Neuronal stem cell (in vitro differentiated cells): Measurements from ENCODE around the gene ACP6.

ENCODE experiments used
- DNase-seq: peaks from one replicate; pipeline ENCODE4 v3.0.0-alpha.2; 2013; ENCODE audit warnings: low spot score
- H2AFZ ChIP-seq: one replicate; pipeline ENCODE4 v1.6.1; 2013; ENCODE audit warnings: mild to moderate bottlenecking, low read length, inconsistent platforms
- H2AK5ac ChIP-seq: 2 replicates; pipeline ENCODE4 v1.6.1; 2013; ENCODE audit warnings: low read depth, mild to moderate bottlenecking, inconsistent platforms, low read length, moderate library complexity, mixed read lengths
- H2BK120ac ChIP-seq: 2 replicates; pipeline ENCODE4 v1.6.1; 2013; ENCODE audit warnings: low read depth, mild to moderate bottlenecking, inconsistent platforms, low read length, moderate library complexity, mixed read lengths
- H2BK12ac ChIP-seq: one replicate; pipeline ENCODE4 v1.6.1; 2013; ENCODE audit warnings: low read length, inconsistent platforms
- H2BK15ac ChIP-seq: 2 replicates; pipeline ENCODE4 v1.6.1; 2013; ENCODE audit warnings: mild to moderate bottlenecking, low read length, inconsistent platforms, mixed read lengths
- H2BK5ac ChIP-seq: one replicate; pipeline ENCODE4 v1.6.1; 2013; ENCODE audit warnings: inconsistent platforms, mild to moderate bottlenecking, low read length, moderate library complexity
- H3K14ac ChIP-seq: one replicate; pipeline ENCODE4 v1.6.1; 2013; ENCODE audit warnings: low read length, inconsistent platforms
- H3K18ac ChIP-seq: 2 replicates; pipeline ENCODE4 v1.6.1; 2013; ENCODE audit warnings: low read length, inconsistent platforms
- H3K23ac ChIP-seq: 2 replicates; pipeline ENCODE4 v1.6.1; 2013; ENCODE audit warnings: low read depth, mild to moderate bottlenecking, mixed read lengths, low read length, inconsistent platforms; ENCODE audit not compliant: poor library complexity
- H3K27ac ChIP-seq: replicated peaks from 3 replicates; pipeline ENCODE4 v1.5.1; 2013; ENCODE audit warnings: low read length, inconsistent platforms
- H3K27me3 ChIP-seq, 3 experiments: 2 replicates each; pipeline ENCODE4 v1.6.1; 2013; ENCODE audit warnings: low read length in 3 of 3, mild to moderate bottlenecking in 2 of 3, inconsistent platforms in 1 of 3, low read depth in 1 of 3, mixed read lengths in 1 of 3, moderate library complexity in 1 of 3; ENCODE audit not compliant: control insufficient read depth in 3 of 3, insufficient read depth in 3 of 3
- H3K36me3 ChIP-seq, 2 donors: replicated peaks in 1 of 2; 2 replicates each; pipeline ENCODE4 v1.6.1; 2013; ENCODE audit warnings: low read length in 2 of 2; ENCODE audit not compliant: control insufficient read depth in 2 of 2, insufficient read depth in 2 of 2
- H3K4ac ChIP-seq: 2 replicates; pipeline ENCODE4 v1.6.1; 2013; ENCODE audit warnings: inconsistent platforms, mild to moderate bottlenecking, low read length, moderate library complexity
- H3K4me1 ChIP-seq, 2 donors: 1 replicate in 1 of 2; 2 replicates in 1 of 2; pipeline ENCODE4 v1.6.1; 2013; ENCODE audit warnings: low read length in 2 of 2, low read depth in 1 of 2; ENCODE audit not compliant: control insufficient read depth in 2 of 2, insufficient read depth in 1 of 2
- H3K4me2 ChIP-seq: one replicate; pipeline ENCODE4 v1.6.1; 2013; ENCODE audit warnings: mild to moderate bottlenecking, low read length, inconsistent platforms; ENCODE audit not compliant: insufficient read depth, poor library complexity, severe bottlenecking
- H3K4me3 ChIP-seq, 2 donors: 2 replicates each; pipeline ENCODE4 v1.5.1; 2013; ENCODE audit warnings: low read length in 2 of 2, mild to moderate bottlenecking in 2 of 2, inconsistent platforms in 1 of 2, moderate library complexity in 1 of 2
- H3K79me1 ChIP-seq: one replicate; pipeline ENCODE4 v1.6.1; 2013; ENCODE audit warnings: low read depth, mild to moderate bottlenecking, inconsistent platforms, low read length, moderate library complexity
- H3K9ac ChIP-seq: one replicate; pipeline ENCODE4 v1.6.1; 2013; ENCODE audit warnings: mild to moderate bottlenecking, low read depth, low read length, inconsistent platforms; ENCODE audit not compliant: poor library complexity
- H3K9me3 ChIP-seq, 2 donors: replicated peaks in 1 of 2; 2 replicates each; pipeline versions ENCODE3 to v1.6.1; 2013; ENCODE audit warnings: low read length in 2 of 2, mild to moderate bottlenecking in 2 of 2, inconsistent platforms in 1 of 2, low read depth in 1 of 2, mixed read lengths in 1 of 2, moderate library complexity in 1 of 2; ENCODE audit not compliant: control insufficient read depth in 2 of 2, insufficient read depth in 1 of 2
- H4K8ac ChIP-seq: one replicate; pipeline ENCODE4 v1.6.1; 2013; ENCODE audit warnings: low read depth, mild to moderate bottlenecking, inconsistent platforms, low read length, moderate library complexity
- H4K91ac ChIP-seq: one replicate; pipeline ENCODE4 v1.6.1; 2013; ENCODE audit warnings: low read length, low read depth, mild to moderate bottlenecking, inconsistent platforms; ENCODE audit not compliant: poor library complexity
- WGBS, 2 donors: extraction: QIAGEN DNeasy Blood & Tissue Kit; methylation state at CpG; one replicate each; pipeline ENCODE4 v1.1.7; 2013; ENCODE audit warnings: missing lambda C conversion rate in 2 of 2, mixed read lengths in 1 of 2; ENCODE audit not compliant: insufficient read length in 2 of 2, insufficient replicate concordance in 1 of 2; ENCODE audit errors: extremely low coverage in 2 of 2; 5-methylcytosine and 5-hydroxymethylcytosine counted together

The ACP6 gene

GRCh38 chr1:147673816-147674215 lies 3.5 kb upstream of the ACP6 start:
- DNase-seq: no peak
- peaks cover 4% of the 10 kb centered on the region for H3K79me1 ChIP-seq
- H3K4me2 ChIP-seq: no peak overlapping the region
- no peak overlapping the region for H2BK15ac ChIP-seq
- no peak overlapping the region for H4K91ac ChIP-seq
- H3K27me3 ChIP-seq: no peaks in the 10 kb centered on the region
- no peak overlapping the region for H4K8ac ChIP-seq
- no peak overlapping the region for H3K23ac ChIP-seq
- H2AK5ac ChIP-seq: no peak overlapping the region
- H3K4me3 ChIP-seq: no peak overlapping the region
- no peak overlapping the region for H3K9ac ChIP-seq
- H2BK120ac ChIP-seq: no peak overlapping the region
- no peak overlapping the region for H3K4ac ChIP-seq
- no peaks in the 10 kb centered on the region for H3K36me3 ChIP-seq
- H3K27ac ChIP-seq: no peak overlapping the region
- peaks cover 0 to 10% of the 10 kb centered on the region in 2 donors for H3K4me1 ChIP-seq
- no peak overlapping the region for H2BK12ac ChIP-seq
- H2AFZ ChIP-seq: no peak overlapping the region
- H2BK5ac ChIP-seq: no peak overlapping the region
- WGBS, 2 donors: no CpG with 5 or more reads among the region's 2 CpGs
- H3K14ac ChIP-seq: no peak overlapping the region
- no peak overlapping the region for H3K18ac ChIP-seq
- peaks cover 2 to 16% of the 10 kb centered on the region in 2 donors for H3K9me3 ChIP-seq

GRCh38 chr1:147673406-147673805 lies 3.1 kb upstream of the ACP6 start:
- Histone ChIP-seq H3K23ac (no peak overlapping the region), H3K4me3 (no peak overlapping the region), H4K8ac (no peak overlapping the region), H3K9me3 (peaks cover 2 to 12% of the 10 kb centered on the region in 2 donors), H3K18ac (no peak overlapping the region), H2AK5ac (no peak overlapping the region), H3K4me2 (no peak overlapping the region), H3K79me1 (peaks cover 4% of the 10 kb centered on the region), H2BK12ac (no peak overlapping the region), H2AFZ (no peak overlapping the region), H3K9ac (no peak overlapping the region), H2BK15ac (no peak overlapping the region), H3K36me3 (no peaks in the 10 kb centered on the region), H2BK5ac (no peak overlapping the region), H2BK120ac (no peak overlapping the region), H3K4ac (no peak overlapping the region), H3K4me1 (peaks cover 0 to 13% of the 10 kb centered on the region in 2 donors), H3K14ac (no peak overlapping the region), H3K27ac (no peak overlapping the region), H4K91ac (no peak overlapping the region), H3K27me3 (no peaks in the 10 kb centered on the region)
- DNase-seq: no peak
- no CpG with 5 or more reads among the region's 2 CpGs for WGBS, 2 donors

GRCh38 chr1:147669469-147670318 lies 630 bp downstream of the ACP6 start:
- H3K4ac ChIP-seq: peak overlapping the region; percentile 47
- peaks cover 0 to 3% of the 10 kb centered on the region in 2 donors for H3K4me1 ChIP-seq
- no peaks in the 10 kb centered on the region for H3K36me3 ChIP-seq
- no peaks in the 10 kb centered on the region for H3K27me3 ChIP-seq
- H3K79me1 ChIP-seq: peaks cover 4% of the 10 kb centered on the region
- H4K8ac ChIP-seq: peak overlapping the region; percentile 32
- H2BK12ac ChIP-seq: peak overlapping the region; percentile 52
- H3K14ac ChIP-seq: peak overlapping the region; percentile 97
- peak overlapping the region; percentile 94 for H3K9ac ChIP-seq
- WGBS, 2 donors: no CpG with 5 or more reads among the region's 53 CpGs
- H2BK5ac ChIP-seq: peak overlapping the region; percentile 40
- peak overlapping the region; percentile 43 for H2BK120ac ChIP-seq
- peak overlapping the region; percentile 86 to 90 for H3K4me3 ChIP-seq
- H3K4me2 ChIP-seq: peak overlapping the region; percentile 86
- H2BK15ac ChIP-seq: peak overlapping the region; percentile 83
- H3K23ac ChIP-seq: peak overlapping the region; percentile 82
- peak overlapping the region; percentile 42 for H3K27ac ChIP-seq
- peak overlapping the region; percentile 70 for H2AK5ac ChIP-seq
- no peak overlapping the region for H4K91ac ChIP-seq
- peak; percentile 54 for DNase-seq
- peak overlapping the region; percentile 96 for H3K18ac ChIP-seq
- H2AFZ ChIP-seq: peak overlapping the region; percentile 95
- H3K9me3 ChIP-seq: no peaks in the 10 kb centered on the region

- H2AK5ac ChIP-seq: no peak overlapping the region
- no peak overlapping the region for H2BK12ac ChIP-seq
- no peak overlapping the region for H4K91ac ChIP-seq
- H3K4me1 ChIP-seq: peaks cover 0 to 3% of the 10 kb centered on the region in 2 donors
- peaks cover 0 to 22% of the 10 kb centered on the region in 2 donors for H3K9me3 ChIP-seq
- H3K79me1 ChIP-seq: peaks cover 4% of the 10 kb centered on the region
- no peak overlapping the region for H3K14ac ChIP-seq
- no peak overlapping the region for H3K4me3 ChIP-seq
- no peak overlapping the region for H3K27ac ChIP-seq
- no peak overlapping the region for H2BK15ac ChIP-seq
- DNase-seq: no peak
- no peak overlapping the region for H3K23ac ChIP-seq
- no peak overlapping the region for H3K4ac ChIP-seq
- H4K8ac ChIP-seq: no peak overlapping the region
- no peak overlapping the region for H3K9ac ChIP-seq
- H2AFZ ChIP-seq: no peak overlapping the region
- no peak overlapping the region for H2BK5ac ChIP-seq
- no peak overlapping the region for H3K4me2 ChIP-seq
- H3K27me3 ChIP-seq: no peaks in the 10 kb centered on the region
- H2BK120ac ChIP-seq: no peak overlapping the region
- no peak overlapping the region for H3K18ac ChIP-seq
- WGBS, 2 donors: no CpG with 5 or more reads among the region's 2 CpGs
- no peaks in the 10 kb centered on the region for H3K36me3 ChIP-seq
Measured at GRCh38 chr1:147665521-147665920, 4.8 kb downstream of the ACP6 start.
